T-helper 2 cell treated with Interferon-gamma antibody and Interleukin-4, amounts not matched to agents 5 μg/mL and 100 μg/mL, for 36 hours (primary cell): ENCODE data around the gene ABHD15.
"Not testable (repeated sequence)": the region's sequence is repeated elsewhere in the genome, so short reads cannot be mapped to it uniquely, and the experiment has no call there.

Experiments used
- DNase-seq: peaks from one replicate; pipeline ENCODE4 v3.0.0; 2021; ENCODE audit warnings: low spot score
- H3K27ac Mint-ChIP-seq: one replicate; pipeline ENCODE4 v1.8.0; 2021; ENCODE audit warnings: mild to moderate bottlenecking, mixed read lengths
- H3K27me3 Mint-ChIP-seq: one replicate; pipeline ENCODE4 v1.8.0; 2021; ENCODE audit warnings: low read depth, mixed read lengths
- H3K36me3 Mint-ChIP-seq: one replicate; pipeline ENCODE4 v1.8.0; 2021; ENCODE audit warnings: low read depth, mixed read lengths
- H3K4me1 Mint-ChIP-seq: one replicate; pipeline ENCODE4 v1.8.0; 2021; ENCODE audit warnings: low read depth, mixed read lengths
- H3K4me3 Mint-ChIP-seq: one replicate; pipeline ENCODE4 v1.8.0; 2022; ENCODE audit warnings: mild to moderate bottlenecking, moderate library complexity, mixed read lengths
- H3K9me3 Mint-ChIP-seq: one replicate; pipeline ENCODE4 v1.8.0; 2021; ENCODE audit warnings: mixed read lengths

Gene ABHD15

DNA sequence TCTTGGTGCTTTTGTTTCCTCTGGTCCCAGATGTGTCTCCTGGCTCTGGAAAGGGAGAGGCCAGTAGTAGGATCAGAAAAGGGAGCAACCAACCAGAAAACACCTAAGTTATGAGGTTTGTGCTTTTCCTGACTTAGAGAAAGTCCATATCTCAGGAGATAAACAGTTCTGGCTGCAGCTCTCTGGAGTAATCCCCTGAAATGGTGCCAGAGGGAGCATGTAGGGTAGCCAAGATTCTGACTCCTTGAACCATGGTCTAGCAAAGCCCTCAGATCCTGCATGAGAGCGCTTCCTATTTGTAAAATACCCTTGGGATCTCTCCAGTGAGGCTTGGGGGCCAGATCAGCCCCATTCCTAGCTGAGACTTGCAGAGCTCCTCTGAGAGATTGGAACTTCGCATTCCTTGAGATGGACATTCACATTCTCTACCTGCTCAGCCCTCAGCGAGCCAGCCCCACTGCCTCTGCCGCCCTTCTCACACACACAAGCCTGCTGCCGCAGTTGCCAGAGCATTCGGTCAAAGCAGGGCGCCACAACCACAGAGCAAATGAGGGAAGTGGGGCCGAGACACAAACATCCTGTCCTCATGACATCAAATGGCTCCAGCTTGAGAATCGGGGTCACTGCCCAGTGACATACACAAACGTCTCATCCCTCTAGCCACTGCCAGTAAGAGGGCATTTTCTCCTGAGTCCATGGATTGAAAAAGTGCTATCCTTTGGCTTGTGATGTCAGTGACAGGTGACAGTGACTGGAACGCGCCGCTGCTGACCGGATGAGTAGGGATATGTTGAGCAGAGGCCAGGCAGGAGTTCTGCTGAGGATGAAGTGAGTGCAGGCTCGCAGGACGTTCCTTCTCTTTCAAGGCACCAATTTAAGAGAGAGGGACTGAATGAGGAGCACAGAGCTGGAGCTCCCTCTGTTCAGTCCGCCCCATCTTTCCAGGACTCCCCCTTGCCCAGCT, 5.0 kb downstream of the ABHD15 start:
- no peaks in the 10 kb centered on the region for H3K9me3 Mint-ChIP-seq
- H3K27ac Mint-ChIP-seq, result no peak overlapping the region
- H3K27me3 Mint-ChIP-seq, result no peaks in the 10 kb centered on the region
- no peak overlapping the region for H3K4me3 Mint-ChIP-seq
- H3K4me1 Mint-ChIP-seq, result peaks cover 33% of the 10 kb centered on the region
- DNase-seq, result no peak
- H3K36me3 Mint-ChIP-seq, result peaks cover 36% of the 10 kb centered on the region

DNA sequence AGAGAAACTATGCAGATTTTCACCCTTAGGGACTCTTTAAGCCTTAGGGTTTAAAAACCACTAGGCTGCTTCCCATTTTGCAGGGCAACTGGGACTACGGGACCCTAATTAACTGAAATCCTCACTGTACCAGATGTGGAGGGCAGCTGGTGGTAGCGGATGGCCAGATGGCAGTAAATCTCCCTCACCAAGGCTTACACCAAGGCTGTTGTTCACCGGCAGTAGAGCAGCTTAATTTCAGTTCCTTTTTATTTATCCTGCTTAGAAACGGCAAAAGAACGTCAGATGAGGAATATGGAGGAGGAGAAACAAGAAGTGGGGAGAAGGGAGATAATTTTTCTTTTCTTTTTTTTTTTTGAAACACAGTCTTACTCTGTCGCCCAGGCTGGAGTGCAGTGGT, 6.5 kb downstream of the ABHD15 start:
- no peak overlapping the region for H3K4me3 Mint-ChIP-seq
- H3K36me3 Mint-ChIP-seq, result peaks cover 30% of the 10 kb centered on the region
- no peaks in the 10 kb centered on the region for H3K9me3 Mint-ChIP-seq
- DNase-seq, result no peak
- H3K27ac Mint-ChIP-seq, result no peak overlapping the region
- no peaks in the 10 kb centered on the region for H3K27me3 Mint-ChIP-seq
- peaks cover 26% of the 10 kb centered on the region for H3K4me1 Mint-ChIP-seq

DNA sequence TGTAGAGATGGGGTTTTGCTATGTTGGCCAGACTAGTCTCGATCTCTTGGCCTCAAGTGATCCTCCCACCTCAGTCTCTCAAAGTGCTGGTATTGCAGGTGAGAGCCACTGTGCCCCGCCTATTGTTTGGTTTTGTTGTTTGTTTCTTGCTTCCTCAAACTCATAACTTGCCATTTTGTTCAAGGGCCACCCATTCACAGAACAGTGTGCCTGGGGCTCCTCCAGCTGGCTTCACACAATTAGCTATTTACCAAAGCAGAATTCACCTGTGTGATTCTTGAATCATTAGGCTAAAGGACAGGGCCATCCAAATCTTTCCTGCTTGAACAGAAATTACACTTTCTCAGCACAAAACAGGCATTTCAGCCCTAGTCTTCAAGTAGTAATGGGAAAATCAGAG, 7.2 kb downstream of the ABHD15 start:
- no peak for DNase-seq
- H3K27me3 Mint-ChIP-seq, result no peaks in the 10 kb centered on the region
- no peak overlapping the region for H3K27ac Mint-ChIP-seq
- no peak overlapping the region for H3K4me3 Mint-ChIP-seq
- H3K4me1 Mint-ChIP-seq, result peaks cover 23% of the 10 kb centered on the region
- no peaks in the 10 kb centered on the region for H3K9me3 Mint-ChIP-seq
- H3K36me3 Mint-ChIP-seq, result peaks cover 30% of the 10 kb centered on the region

DNA sequence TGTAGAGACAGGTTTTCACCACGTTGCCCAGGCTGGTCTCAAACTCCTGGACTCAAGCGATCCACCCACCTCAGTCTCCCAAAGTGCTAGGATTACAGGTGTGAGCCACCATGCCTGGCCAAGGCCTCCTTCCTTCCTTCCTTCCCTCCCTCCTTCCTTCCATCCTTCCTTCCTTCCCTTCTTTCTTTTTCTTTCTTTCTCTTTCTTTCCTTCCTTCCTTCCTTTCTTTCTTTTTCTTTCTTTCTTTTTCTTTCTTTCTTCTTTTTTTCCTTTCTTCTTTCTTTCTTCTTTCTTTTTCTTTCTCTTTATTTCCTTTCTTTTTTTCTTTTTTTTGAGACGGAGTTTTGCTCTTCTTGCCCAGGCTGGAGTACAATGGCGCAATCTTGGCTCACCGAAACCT, 8.7 kb downstream of the ABHD15 start:
- H3K36me3 Mint-ChIP-seq, result peaks cover 25% of the 10 kb centered on the region
- not testable (repeated sequence) for H3K4me3 Mint-ChIP-seq, H3K27ac Mint-ChIP-seq, H3K9me3 Mint-ChIP-seq, DNase-seq, H3K27me3 Mint-ChIP-seq
- H3K4me1 Mint-ChIP-seq, result peaks cover 14% of the 10 kb centered on the region

DNA sequence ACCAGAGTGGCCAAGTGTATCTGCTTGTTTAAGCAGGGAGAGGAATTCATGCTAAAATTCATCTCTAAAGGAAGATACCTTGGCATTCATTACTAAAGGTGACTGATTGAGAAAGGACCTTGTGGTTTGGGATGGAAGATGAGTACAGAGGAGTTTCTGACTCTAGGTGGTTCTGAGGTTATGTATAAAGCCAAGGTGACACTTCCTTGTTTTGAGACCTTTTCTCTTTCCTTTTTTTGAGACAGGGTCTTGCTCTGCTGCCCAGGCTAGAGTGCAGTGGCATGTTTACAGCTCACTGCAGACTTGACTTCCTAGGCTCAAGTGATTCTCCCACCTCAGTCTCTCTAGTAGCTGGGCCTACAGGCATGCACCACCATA, 9.1 kb downstream of the ABHD15 start:
- no peak for DNase-seq
- no peak overlapping the region for H3K4me3 Mint-ChIP-seq
- H3K27ac Mint-ChIP-seq, result no peak overlapping the region
- H3K9me3 Mint-ChIP-seq, result no peaks in the 10 kb centered on the region
- H3K4me1 Mint-ChIP-seq, result peaks cover 14% of the 10 kb centered on the region
- H3K36me3 Mint-ChIP-seq, result peaks cover 22% of the 10 kb centered on the region
- H3K27me3 Mint-ChIP-seq, result no peaks in the 10 kb centered on the region

DNA sequence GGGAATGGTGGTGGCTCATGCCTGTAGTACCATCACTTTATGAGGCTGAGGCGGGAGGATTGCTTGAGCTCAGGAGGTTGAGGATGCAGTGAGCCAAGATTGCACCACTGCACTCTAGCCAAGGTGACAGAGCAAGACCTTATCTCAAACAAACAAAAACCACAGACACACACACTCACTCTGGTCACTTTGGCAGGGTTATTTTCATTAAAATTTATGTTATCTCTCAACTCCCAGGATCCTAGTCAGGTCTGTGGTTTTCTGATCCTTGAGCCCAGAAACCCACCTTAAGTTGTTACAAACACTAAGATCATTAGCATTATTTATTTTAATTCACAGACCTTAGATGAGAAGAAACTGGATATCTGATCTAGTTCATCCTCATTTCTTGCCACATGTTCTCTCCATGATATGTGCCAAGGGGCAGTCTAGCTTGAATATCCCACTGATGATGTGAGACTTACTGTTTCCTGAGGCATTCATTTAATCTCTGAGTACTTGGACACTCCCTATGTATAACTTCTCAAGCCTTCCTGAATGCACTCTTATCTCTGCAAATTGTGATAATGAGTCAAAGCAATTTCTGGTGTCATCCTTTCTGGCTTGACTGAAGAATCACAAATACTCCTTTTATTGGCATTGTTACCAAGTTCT, 9.6 kb downstream of the ABHD15 start:
- Mint-ChIP-seq H3K27ac (no peak overlapping the region), H3K9me3 (no peaks in the 10 kb centered on the region)
- DNase-seq, result no peak

DNA sequence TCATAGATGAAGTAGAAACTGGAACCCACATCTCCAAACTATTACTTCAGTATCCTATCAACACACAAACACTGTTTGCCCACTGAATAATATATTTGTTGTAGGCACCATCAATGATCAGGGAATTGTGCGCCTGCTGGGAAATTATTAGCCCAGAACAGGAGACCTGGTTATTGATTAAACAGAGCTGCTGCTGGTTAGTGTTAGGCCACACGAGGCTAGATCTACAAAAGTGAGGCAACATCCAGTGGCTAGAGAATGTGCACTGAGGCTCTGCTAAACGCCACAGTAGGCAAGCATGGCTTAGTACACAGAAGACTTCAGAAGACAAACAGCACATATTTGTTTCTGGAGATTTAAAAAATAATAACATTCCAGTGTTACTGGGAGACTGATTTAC, 11.0 kb downstream of the ABHD15 start:
- Mint-ChIP-seq H3K27me3 (no peaks in the 10 kb centered on the region), H3K4me3 (no peak overlapping the region), H3K36me3 (peaks cover 11% of the 10 kb centered on the region), H3K4me1 (peaks cover 14% of the 10 kb centered on the region), H3K27ac (no peak overlapping the region), H3K9me3 (no peaks in the 10 kb centered on the region)
- no peak for DNase-seq

More for the DNA sequence above, 9.6 kb downstream of the ABHD15 start:
- peaks cover 14% of the 10 kb centered on the region for H3K4me1 Mint-ChIP-seq
- peaks cover 17% of the 10 kb centered on the region for H3K36me3 Mint-ChIP-seq
- H3K4me3 Mint-ChIP-seq, result no peak overlapping the region
- no peaks in the 10 kb centered on the region for H3K27me3 Mint-ChIP-seq

DNA sequence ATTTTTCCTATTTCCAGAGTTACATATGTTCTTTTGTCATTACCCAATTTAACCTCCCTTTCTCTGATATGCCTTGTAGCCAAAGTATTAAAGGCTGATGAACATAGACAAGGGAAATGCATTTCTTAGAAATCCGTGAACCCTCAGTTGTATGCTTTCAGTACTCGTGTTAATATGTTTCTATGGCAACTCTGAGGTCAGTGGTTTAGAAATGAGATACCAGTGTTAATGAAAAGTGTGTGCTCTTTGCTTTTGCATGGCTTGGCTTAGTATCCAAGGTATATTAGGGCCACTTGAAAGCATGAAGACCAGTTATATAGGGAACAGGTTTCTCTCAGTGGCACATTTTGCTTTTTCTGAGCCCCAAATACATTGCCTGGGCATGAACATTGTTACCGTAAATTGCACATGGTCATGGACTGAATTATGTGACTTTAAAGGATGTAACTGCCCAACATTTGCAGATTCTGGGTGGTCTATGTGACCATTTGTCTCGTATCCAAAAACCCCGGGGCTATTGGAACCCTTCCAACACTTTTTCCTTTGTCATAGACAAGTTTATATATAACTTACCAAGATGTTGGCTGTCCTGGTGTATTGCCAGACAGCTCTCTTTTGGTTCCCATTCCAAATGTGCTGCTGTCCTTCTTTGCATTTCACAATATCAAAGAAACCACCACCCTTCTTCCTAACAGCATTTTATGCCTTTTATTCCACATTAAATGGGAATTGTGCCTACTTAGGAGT, 17.5 kb downstream of the ABHD15 start:
- Mint-ChIP-seq H3K4me3 (no peak overlapping the region), H3K36me3 (peaks cover 6% of the 10 kb centered on the region), H3K27ac (no peak overlapping the region), H3K9me3 (no peaks in the 10 kb centered on the region), H3K27me3 (no peaks in the 10 kb centered on the region), H3K4me1 (peaks cover 13% of the 10 kb centered on the region)
- no peak for DNase-seq

DNA sequence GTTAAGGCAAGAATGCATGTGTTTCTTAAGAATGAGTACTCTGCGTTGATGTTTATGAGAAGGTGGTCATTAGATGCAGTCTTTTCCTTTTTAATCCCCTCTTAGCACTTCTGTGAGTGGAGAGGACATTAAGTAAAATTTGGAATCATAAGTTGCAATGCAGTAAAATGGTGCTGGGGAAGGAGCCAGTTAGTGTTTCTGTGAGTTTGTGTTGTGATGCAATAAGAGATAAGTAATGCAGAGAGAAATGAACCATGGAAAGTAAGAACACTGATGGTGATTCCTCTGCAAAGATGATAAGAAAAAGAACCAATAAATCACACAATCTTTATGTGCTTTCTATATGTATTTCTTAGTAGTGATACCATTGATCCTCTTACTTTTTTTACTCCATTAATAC, 20.0 kb downstream of the ABHD15 start:
- Mint-ChIP-seq H3K4me1 (peaks cover 13% of the 10 kb centered on the region), H3K27ac (no peak overlapping the region), H3K9me3 (no peaks in the 10 kb centered on the region), H3K27me3 (no peaks in the 10 kb centered on the region), H3K4me3 (no peak overlapping the region), H3K36me3 (peaks cover 21% of the 10 kb centered on the region)
- DNase-seq, result no peak

DNA sequence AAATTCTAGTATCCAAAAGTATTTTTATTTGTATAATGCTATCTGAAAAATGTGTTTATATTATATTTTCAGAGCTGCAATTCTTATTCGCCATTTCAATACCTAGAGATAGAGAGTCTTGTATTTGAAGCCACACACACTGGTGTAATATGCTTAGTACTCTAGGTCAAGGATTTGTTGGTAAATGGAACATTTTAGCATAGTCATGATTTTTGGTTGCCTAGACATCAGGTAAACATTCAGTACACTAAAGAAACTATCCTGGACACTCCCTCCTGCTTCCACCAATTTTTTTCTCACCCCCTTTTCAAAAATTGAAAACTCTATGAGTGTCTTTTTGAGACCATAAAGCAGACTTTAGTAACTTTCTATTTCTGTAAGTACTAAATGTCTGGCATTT, 20.8 kb downstream of the ABHD15 start:
- Mint-ChIP-seq H3K36me3 (peaks cover 21% of the 10 kb centered on the region), H3K9me3 (no peaks in the 10 kb centered on the region), H3K4me1 (peaks cover 13% of the 10 kb centered on the region), H3K27me3 (no peaks in the 10 kb centered on the region), H3K4me3 (no peak overlapping the region), H3K27ac (no peak overlapping the region)
- no peak for DNase-seq

DNA sequence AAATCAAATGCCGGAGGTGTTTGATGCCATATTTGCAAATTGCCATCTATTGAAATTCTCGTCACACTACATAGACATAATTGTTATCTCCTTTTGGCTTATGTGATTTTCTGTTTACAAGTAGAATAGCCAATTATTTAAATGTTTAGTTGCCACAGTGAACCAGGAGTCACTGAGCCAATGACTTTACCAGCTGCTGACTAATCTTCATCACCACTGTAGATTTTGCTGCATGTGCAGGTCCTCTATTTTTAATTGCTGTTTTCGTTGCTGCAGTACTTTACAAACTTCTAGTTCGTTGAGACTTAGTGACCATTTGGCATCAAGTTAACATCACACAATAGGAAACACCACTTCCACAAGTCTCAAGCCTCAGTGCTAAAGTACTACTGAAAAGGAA, 22.8 kb downstream of the ABHD15 start:
- Mint-ChIP-seq H3K9me3 (no peaks in the 10 kb centered on the region), H3K36me3 (peaks cover 23% of the 10 kb centered on the region), H3K27me3 (no peaks in the 10 kb centered on the region), H3K4me1 (peaks cover 11% of the 10 kb centered on the region), H3K27ac (no peak overlapping the region), H3K4me3 (no peak overlapping the region)
- DNase-seq, result no peak

DNA sequence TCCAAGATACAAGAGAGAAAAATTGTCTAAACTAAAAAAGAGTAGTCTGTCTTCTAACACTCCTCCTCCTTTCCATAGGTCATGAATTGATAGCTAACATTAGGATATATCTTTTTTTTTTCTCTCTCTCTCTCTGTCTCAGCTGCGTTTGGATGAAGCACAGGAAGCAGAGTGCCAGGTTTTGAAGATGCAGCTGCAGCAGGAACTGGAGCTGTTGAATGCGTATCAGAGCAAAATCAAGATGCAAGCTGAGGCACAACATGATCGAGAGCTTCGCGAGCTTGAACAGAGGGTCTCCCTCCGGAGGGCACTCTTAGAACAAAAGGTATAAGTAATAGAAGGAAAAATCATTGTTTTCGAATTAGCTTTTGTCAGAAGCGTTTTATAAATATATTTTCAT, 32.9 kb downstream of the ABHD15 start:
- DNase-seq, result no peak
- Mint-ChIP-seq H3K4me1 (no peaks in the 10 kb centered on the region), H3K27ac (no peak overlapping the region), H3K9me3 (no peaks in the 10 kb centered on the region), H3K36me3 (peaks cover 35% of the 10 kb centered on the region), H3K4me3 (no peak overlapping the region), H3K27me3 (no peaks in the 10 kb centered on the region)

DNA sequence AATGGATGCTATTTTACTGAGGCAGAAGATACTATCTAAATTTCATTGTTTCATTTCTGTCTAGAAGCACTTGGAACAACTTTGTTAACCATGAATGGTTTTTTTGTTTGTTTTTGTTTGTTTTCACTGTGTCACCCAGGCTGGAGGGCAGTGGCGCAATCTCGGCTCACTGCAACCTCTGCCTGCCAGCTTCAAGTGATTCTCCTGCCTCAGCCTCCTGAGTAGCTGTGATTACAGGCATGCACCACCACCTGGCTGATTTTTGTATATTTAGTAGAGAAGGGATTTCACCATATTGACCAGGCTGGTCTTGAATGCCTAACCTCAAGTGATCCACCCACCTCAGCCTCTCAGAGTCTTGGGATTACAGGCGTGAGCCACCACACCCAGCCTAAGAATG, 40.5 kb downstream of the ABHD15 start:
- Mint-ChIP-seq H3K27me3 (no peaks in the 10 kb centered on the region), H3K36me3 (peaks cover 25% of the 10 kb centered on the region), H3K4me3 (no peak overlapping the region), H3K4me1 (no peaks in the 10 kb centered on the region), H3K9me3 (no peaks in the 10 kb centered on the region), H3K27ac (no peak overlapping the region)
- DNase-seq, result no peak

DNA sequence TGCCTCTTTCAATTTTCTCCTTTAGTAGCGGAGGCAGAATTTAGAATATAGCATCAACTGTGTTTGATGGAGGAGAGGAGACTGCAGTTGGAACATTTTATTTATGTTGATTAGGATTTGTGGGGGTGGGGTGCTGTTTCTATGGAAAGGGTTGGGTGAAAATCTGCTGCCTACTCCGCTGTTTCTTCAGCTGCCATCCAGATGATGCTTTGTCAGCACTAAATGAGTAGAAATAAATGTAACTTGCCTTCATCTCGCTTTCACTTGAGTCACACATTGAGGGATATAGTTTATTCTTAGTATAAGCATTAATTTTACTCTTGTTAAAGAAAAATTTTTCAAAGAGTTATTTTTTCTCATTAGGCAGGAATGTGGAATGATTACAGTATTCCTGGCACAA, 42.1 kb downstream of the ABHD15 start:
- no peaks in the 10 kb centered on the region for H3K9me3 Mint-ChIP-seq
- no peak overlapping the region for H3K27ac Mint-ChIP-seq
- peaks cover 23% of the 10 kb centered on the region for H3K36me3 Mint-ChIP-seq
- H3K4me3 Mint-ChIP-seq, result no peak overlapping the region
- H3K4me1 Mint-ChIP-seq, result no peaks in the 10 kb centered on the region
- DNase-seq, result no peak
- H3K27me3 Mint-ChIP-seq, result no peaks in the 10 kb centered on the region
